Activated naive CD4-positive, alpha-beta T cell treated with anti-CD3 and anti-CD28 coated beads, Interleukin-2, amount 50 U/mL, for 16 hours (primary cell): ENCODE results near the gene PHF11.

ENCODE experiments used
- DNase-seq: peaks from one replicate; pipeline ENCODE4 v3.0.0-alpha.2; 2020

PHF11 gene

GRCh38 chr13:49499889-49500660, 4.3 kb downstream of the PHF11 start:
- DNase-seq: no peak

- no peak for DNase-seq
Measured at GRCh38 chr13:49502954-49503353, 7.2 kb downstream of the PHF11 start.

GRCh38 chr13:49503951-49504350, 8.2 kb downstream of the PHF11 start:
- DNase-seq: no peak

GRCh38 chr13:49512578-49512977, 16.8 kb downstream of the PHF11 start:
- no peak for DNase-seq

GRCh38 chr13:49516467-49516866, 20.7 kb downstream of the PHF11 start:
- DNase-seq: no peak

- DNase-seq: no peak
Measured at GRCh38 chr13:49517461-49517860, 21.7 kb downstream of the PHF11 start.

GRCh38 chr13:49521224-49521623, 25.5 kb downstream of the PHF11 start:
- no peak for DNase-seq

- DNase-seq: no peak
Measured at GRCh38 chr13:49524740-49525501, 29.2 kb downstream of the PHF11 start.

GRCh38 chr13:49527123-49527522, 31.4 kb downstream of the PHF11 start:
- no peak for DNase-seq

GRCh38 chr13:49528161-49528560, 32.4 kb downstream of the PHF11 start:
- no peak for DNase-seq

- no peak for DNase-seq
Measured at GRCh38 chr13:49530457-49530856, 34.7 kb downstream of the PHF11 start.

GRCh38 chr13:49532593-49532992, 36.8 kb downstream of the PHF11 start:
- no peak for DNase-seq

- no peak for DNase-seq
Measured at GRCh38 chr13:49533011-49533410, 37.3 kb downstream of the PHF11 start.

- DNase-seq: no peak
Measured at GRCh38 chr13:49533591-49534269, 38.0 kb downstream of the PHF11 start.

- no peak for DNase-seq
Measured at GRCh38 chr13:49536144-49536873, 40.6 kb downstream of the PHF11 start.

- no peak for DNase-seq
Measured at GRCh38 chr13:49538404-49538803, 42.7 kb downstream of the PHF11 start.

GRCh38 chr13:49539313-49539712, 43.6 kb downstream of the PHF11 start:
- DNase-seq: no peak

GRCh38 chr13:49539746-49540145, 44.0 kb downstream of the PHF11 start:
- DNase-seq: no peak

- DNase-seq: no peak
Measured at GRCh38 chr13:49540552-49540951, 44.8 kb downstream of the PHF11 start.

- DNase-seq: no peak
Measured at GRCh38 chr13:49543656-49544055, 47.9 kb downstream of the PHF11 start.

GRCh38 chr13:49545661-49546060, 49.9 kb downstream of the PHF11 start:
- no peak for DNase-seq

- no peak for DNase-seq
Measured at GRCh38 chr13:49546561-49546960, 50.8 kb downstream of the PHF11 start.

GRCh38 chr13:49549289-49549688, 53.5 kb downstream of the PHF11 start:
- no peak for DNase-seq
